A549 (cell line): ENCODE data around the gene GATA6. TPM values are rescaled to one million over a fixed set of nuclear protein-coding genes. Genes with fewer than 3 reads are reported as not detected.

Experiments
- ATAC-seq, 2 experiments: fragments of 200-7000 bp in 1 of 2; fragments of >200 bp in 1 of 2; cut with Nextera tagmentation in 1 of 2; cut with Tn5 transposase in 1 of 2; 3 replicates each; pipeline versions ENCODE4 v1.8.0 to v1.9.1; 2018 to 2020; ENCODE audit warnings: mild to moderate bottlenecking in 1 of 2, moderate library complexity in 1 of 2
- CTCF ChIA-PET: fragments of 300-600 bp; sonication (Branson Sonifier 250); formaldehyde crosslinking; extraction: SDS; loops from one replicate; lab custom pipeline; 2021; ENCODE audit warnings: antibody characterized with exemption, inconsistent platforms; lab: Yijun Ruan, JAX
- POLR2A ChIA-PET: fragments of 350-600 bp; formaldehyde crosslinking; extraction: SDS; loops from one replicate; lab custom pipeline; 2021; ENCODE audit warnings: antibody characterized with exemption, inconsistent platforms; lab: Yijun Ruan, JAX
- DNase-seq, 2 experiments: peaks; one replicate each; pipeline versions ENCODE4 v3.0.0 to v3.0.0-alpha.2; 2011 to 2016; ENCODE audit warnings: low read depth in 1 of 2, low spot score in 1 of 2
- FAIRE-seq: peaks from 2 replicates; lab custom pipeline; 2011; peaks lifted over from hg19 to GRCh38; lab: Jason Lieb, UNC
- H3K27ac ChIP-seq, 2 experiments: fragments of >200 bp; sonication (Bioruptor Twin); formaldehyde crosslinking; 3 replicates each; pipeline ENCODE4 v1.5.1; 2016 to 2017
- H3K4me1 ChIP-seq: fragments of >200 bp; sonication (Bioruptor Twin); formaldehyde crosslinking; 3 replicates; pipeline ENCODE4 v1.6.1; 2016
- H3K4me2 ChIP-seq: fragments of >200 bp; sonication (Bioruptor Twin); formaldehyde crosslinking; 3 replicates; pipeline ENCODE4 v1.6.1; 2016
- H3K4me3 ChIP-seq: fragments of >200 bp; sonication (Bioruptor Twin); formaldehyde crosslinking; 3 replicates; pipeline ENCODE4 v1.5.1; 2016
- H3K9me3 ChIP-seq: fragments of >200 bp; sonication (Bioruptor Twin); formaldehyde crosslinking; 3 replicates; pipeline ENCODE4 v1.6.1; 2016
- EHF ChIP-seq: fragments of 250-450 bp; sonication (Bioruptor Pico); IDR thresholded peaks from 2 replicates; pipeline ENCODE4 v1.5.0; 2020; ENCODE audit warnings: mild to moderate bottlenecking
- EP300 ChIP-seq, 2 experiments: fragments of >200 bp; sonication (Bioruptor Twin); formaldehyde crosslinking; IDR thresholded peaks; 2 replicates in 1 of 2; 3 replicates in 1 of 2; pipeline ENCODE4 v1.6.1; 2016 to 2017
- HDAC2 ChIP-seq: fragments of 200-600 bp; sonication (generic); IDR thresholded peaks from 2 replicates; pipeline ENCODE4 v1.6.1; 2016
- HEYL ChIP-seq: fragments of 250-450 bp; sonication (Bioruptor Pico); IDR thresholded peaks from 2 replicates; pipeline ENCODE4 v1.8.0; 2021; ENCODE audit warnings: mild to moderate bottlenecking, moderate library complexity
- HOXA7 ChIP-seq: fragments of 250-450 bp; sonication (Bioruptor Pico); IDR thresholded peaks from 2 replicates; pipeline ENCODE4 v1.5.0; 2020; ENCODE audit warnings: mild to moderate bottlenecking, moderate library complexity
- HOXB13 ChIP-seq: fragments of 250-450 bp; sonication (Bioruptor Pico); IDR thresholded peaks from 2 replicates; pipeline ENCODE4 v1.5.0; 2020; ENCODE audit warnings: low read depth, mild to moderate bottlenecking, moderate library complexity
- KDM1A ChIP-seq: fragments of 200-600 bp; sonication (generic); IDR thresholded peaks from 2 replicates; pipeline ENCODE4 v1.6.1; 2016; ENCODE audit warnings: low read depth, mild to moderate bottlenecking
- KDM5A ChIP-seq: fragments of 200-600 bp; sonication (generic); IDR thresholded peaks from 2 replicates; pipeline ENCODE4 v1.6.1; 2016; ENCODE audit warnings: antibody characterized with exemption, mild to moderate bottlenecking
- NFE2L2 ChIP-seq: fragments of 150-350 bp; conservative IDR thresholded peaks from 2 replicates; pipeline ENCODE4 v1.6.1; 2014; ENCODE audit warnings: low read length
- PHF8 ChIP-seq: fragments of 200-600 bp; sonication (generic); IDR thresholded peaks from 2 replicates; pipeline ENCODE4 v1.6.1; 2016; ENCODE audit warnings: low read depth, mild to moderate bottlenecking, antibody characterized with exemption, moderate library complexity, borderline replicate concordance
- RCOR1 ChIP-seq: fragments of 150-350 bp; IDR thresholded peaks from 2 replicates; pipeline ENCODE4 v1.6.1; 2014; ENCODE audit warnings: antibody characterized with exemption, low read length, low read depth
- SMC3 ChIP-seq: fragments of >200 bp; sonication (Bioruptor Twin); formaldehyde crosslinking; IDR thresholded peaks from 3 replicates; pipeline ENCODE4 v1.6.1; 2018; ENCODE audit warnings: inconsistent platforms
- TFCP2L1 ChIP-seq: fragments of 250-450 bp; sonication (Bioruptor Pico); IDR thresholded peaks from 2 replicates; pipeline ENCODE4 v1.5.0; 2021; ENCODE audit warnings: mild to moderate bottlenecking
- ZFP36 ChIP-seq: fragments of 450-650 bp; IDR thresholded peaks from 2 replicates; pipeline ENCODE4 v1.6.1; 2014; ENCODE audit warnings: borderline replicate concordance; ENCODE audit not compliant: partially characterized antibody
- ZSCAN20 ChIP-seq: fragments of 250-450 bp; sonication (Bioruptor Pico); IDR thresholded peaks from 2 replicates; pipeline ENCODE4 v1.8.0; 2022; ENCODE audit warnings: mild to moderate bottlenecking, moderate library complexity
- WGBS: methylation state at CpG from one replicate; pipeline ENCODE4 v1.1.6; 2017; ENCODE audit errors: missing lambda C conversion rate; 5-methylcytosine and 5-hydroxymethylcytosine counted together
- polyA plus RNA-seq, 4 experiments: library from polyadenylated mRNA; depleted of rRNA in 3 of 4; stranded (reverse); fragments of >200 nt; fragmentation: RNase III in 1 of 4; extraction: RNeasy Plus Mini Kit Qiagen cat#74134 plus additional on column Dnase treatment in 1 of 4; gene quantifications; 2 replicates in 3 of 4; 3 replicates in 1 of 4; pipeline ENCODE4 v1.2.3, GENCODE V29; 2011 to 2017
- TF ChIP-seq, protein P1 (sequence below): fragments of 250-450 bp; sonication (Bioruptor Pico); IDR thresholded peaks from 2 replicates; pipeline ENCODE4 v1.5.0; 2021; ENCODE audit warnings: mild to moderate bottlenecking, moderate library complexity, borderline replicate concordance
- TF ChIP-seq, protein P2 (sequence below): fragments of 450-650 bp; IDR thresholded peaks from 2 replicates; pipeline ENCODE4 v1.6.1; 2014; ENCODE audit warnings: antibody characterized with exemption
- TF ChIP-seq, protein P3 (sequence below): fragments of >200 bp; sonication (Bioruptor Twin); formaldehyde crosslinking; IDR thresholded peaks from 3 replicates; pipeline ENCODE4 v1.6.1; 2016
- TF ChIP-seq, protein P4 (sequence below): IDR thresholded peaks from 2 replicates; pipeline ENCODE4 v1.6.1; 2012; ENCODE audit warnings: low read depth, borderline replicate concordance

Gene GATA6
- polyA plus RNA-seq, 2 of the 4 experiments (the other 2 are of a cell fraction) = 1.2 to 1.3 TPM

DNA sequence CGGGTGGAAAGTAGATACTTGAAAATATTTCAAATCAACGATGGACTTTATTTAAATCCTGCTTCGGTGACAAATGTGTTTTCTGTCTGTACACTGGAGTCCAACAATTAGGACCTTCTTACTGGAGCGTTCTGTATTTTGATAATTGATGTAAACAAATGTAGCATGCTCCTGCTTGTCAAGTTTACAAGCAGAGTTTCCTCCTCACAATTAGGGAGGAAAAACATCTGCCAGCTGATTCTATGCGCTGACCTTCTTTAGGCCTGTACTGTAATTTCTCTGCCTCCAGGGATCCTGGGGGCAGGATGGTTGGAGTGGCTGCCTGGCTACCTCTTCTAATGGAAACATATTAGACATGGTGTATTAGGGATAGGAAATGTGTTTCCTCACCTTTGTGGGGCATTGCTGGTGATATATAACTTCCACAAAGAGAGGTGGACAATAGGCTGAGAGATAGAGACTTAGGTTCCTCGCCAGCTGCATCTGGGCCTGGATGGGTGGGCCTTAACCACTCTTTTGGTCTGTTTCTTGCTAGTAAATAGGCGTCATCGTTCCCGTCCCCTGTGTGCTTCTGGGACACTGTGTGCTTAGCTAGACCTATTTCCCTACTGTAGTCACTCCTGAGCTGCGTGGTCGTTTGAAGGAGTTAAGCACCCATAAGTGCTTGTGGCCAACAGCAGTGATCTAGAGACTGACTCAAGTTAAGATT is 19.3 kb downstream of the GATA6 start:
- WGBS = 94% methylated on average over 11 of the region's 11 CpGs
- ATAC-seq (no peak), FAIRE-seq (no peak), DNase-seq (no peak)
- POLR2A ChIA-PET = interaction anchor here (0.5 kb wide), 1 partner anchor 8 kb away, joined by 3 read pairs; no protein-coding TSS in a partner anchor
- no peaks in the 10 kb centered on the region for H3K9me3 ChIP-seq
- no peaks in the 10 kb centered on the region for H3K4me1 ChIP-seq
- H3K4me3 ChIP-seq = no peak overlapping the region
- CTCF ChIA-PET = no interaction called here
- no peak overlapping the region for H3K27ac ChIP-seq
- no peak overlapping the region for H3K4me2 ChIP-seq
- TF ChIP-seq HOXB13 (CRISPR knock-in tag) (no peak), ZFP36 (no peak), EP300 (IDR thresholded peaks at IDR 0.05) (no peak), EHF (CRISPR knock-in tag) (no peak), KDM5A (no peak), TFCP2L1 (no peak), HOXA7 (CRISPR knock-in tag) (no peak), SMC3 (no peak), NFE2L2 (no peak), PHF8 (no peak), HEYL (no peak), RCOR1 (no peak), ZSCAN20 (CRISPR knock-in tag) (no peak), KDM1A (no peak)
- TF ChIP-seq, protein P1, sequence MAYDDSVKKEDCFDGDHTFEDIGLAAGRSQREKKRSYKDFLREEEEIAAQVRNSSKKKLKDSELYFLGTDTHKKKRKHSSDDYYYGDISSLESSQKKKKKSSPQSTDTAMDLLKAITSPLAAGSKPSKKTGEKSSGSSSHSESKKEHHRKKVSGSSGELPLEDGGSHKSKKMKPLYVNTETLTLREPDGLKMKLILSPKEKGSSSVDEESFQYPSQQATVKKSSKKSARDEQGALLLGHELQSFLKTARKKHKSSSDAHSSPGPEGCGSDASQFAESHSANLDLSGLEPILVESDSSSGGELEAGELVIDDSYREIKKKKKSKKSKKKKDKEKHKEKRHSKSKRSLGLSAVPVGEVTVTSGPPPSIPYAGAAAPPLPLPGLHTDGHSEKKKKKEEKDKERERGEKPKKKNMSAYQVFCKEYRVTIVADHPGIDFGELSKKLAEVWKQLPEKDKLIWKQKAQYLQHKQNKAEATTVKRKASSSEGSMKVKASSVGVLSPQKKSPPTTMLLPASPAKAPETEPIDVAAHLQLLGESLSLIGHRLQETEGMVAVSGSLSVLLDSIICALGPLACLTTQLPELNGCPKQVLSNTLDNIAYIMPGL (CRISPR knock-in tag) = no peak
- TF ChIP-seq, protein P2, sequence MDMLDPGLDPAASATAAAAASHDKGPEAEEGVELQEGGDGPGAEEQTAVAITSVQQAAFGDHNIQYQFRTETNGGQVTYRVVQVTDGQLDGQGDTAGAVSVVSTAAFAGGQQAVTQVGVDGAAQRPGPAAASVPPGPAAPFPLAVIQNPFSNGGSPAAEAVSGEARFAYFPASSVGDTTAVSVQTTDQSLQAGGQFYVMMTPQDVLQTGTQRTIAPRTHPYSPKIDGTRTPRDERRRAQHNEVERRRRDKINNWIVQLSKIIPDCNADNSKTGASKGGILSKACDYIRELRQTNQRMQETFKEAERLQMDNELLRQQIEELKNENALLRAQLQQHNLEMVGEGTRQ = no peak
- TF ChIP-seq, protein P3, sequence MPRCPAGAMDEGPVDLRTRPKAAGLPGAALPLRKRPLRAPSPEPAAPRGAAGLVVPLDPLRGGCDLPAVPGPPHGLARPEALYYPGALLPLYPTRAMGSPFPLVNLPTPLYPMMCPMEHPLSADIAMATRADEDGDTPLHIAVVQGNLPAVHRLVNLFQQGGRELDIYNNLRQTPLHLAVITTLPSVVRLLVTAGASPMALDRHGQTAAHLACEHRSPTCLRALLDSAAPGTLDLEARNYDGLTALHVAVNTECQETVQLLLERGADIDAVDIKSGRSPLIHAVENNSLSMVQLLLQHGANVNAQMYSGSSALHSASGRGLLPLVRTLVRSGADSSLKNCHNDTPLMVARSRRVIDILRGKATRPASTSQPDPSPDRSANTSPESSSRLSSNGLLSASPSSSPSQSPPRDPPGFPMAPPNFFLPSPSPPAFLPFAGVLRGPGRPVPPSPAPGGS = no peak
- TF ChIP-seq, protein P4, sequence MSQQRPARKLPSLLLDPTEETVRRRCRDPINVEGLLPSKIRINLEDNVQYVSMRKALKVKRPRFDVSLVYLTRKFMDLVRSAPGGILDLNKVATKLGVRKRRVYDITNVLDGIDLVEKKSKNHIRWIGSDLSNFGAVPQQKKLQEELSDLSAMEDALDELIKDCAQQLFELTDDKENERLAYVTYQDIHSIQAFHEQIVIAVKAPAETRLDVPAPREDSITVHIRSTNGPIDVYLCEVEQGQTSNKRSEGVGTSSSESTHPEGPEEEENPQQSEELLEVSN = no peak
- TF ChIP-seq, all 56 proteins: peak for 0

DNA sequence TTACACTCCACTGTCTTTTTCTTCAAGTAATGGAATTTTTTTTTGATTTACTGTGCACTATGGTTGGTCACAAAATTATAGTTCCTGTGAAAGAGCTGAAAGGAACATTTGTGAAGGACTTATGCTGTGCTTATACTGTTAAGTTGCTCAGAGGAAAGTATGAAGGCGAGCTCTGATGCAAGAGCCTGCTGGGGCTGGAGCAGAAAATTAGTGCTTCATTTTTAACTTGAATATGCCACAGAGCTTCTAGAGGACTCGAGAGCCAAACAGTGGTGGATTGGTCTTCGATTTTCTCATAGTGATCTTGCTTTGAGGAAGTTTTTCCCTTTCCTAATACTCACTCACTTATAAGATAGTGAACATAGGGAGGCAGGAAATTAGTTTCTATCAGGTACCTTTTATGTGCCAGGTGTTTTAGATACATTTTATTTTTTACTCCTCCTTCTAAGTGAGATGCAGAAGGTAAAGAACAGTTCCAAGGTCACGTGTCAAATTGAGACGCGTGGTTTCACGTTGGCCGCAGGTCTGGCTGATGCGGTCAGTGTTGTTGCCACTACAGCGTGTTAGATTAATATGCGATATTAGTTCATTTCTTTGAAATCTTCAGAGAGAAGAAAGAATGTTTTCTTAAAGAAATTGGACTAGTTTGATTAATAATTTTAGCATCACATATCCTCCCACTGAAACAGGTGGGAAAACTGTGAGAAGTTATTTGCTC is 20.2 kb downstream of the GATA6 start:
- H3K4me1 ChIP-seq = no peaks in the 10 kb centered on the region
- no peak for FAIRE-seq
- TF ChIP-seq NFE2L2 (no peak), HOXA7 (CRISPR knock-in tag) (no peak), HDAC2 (no peak)

More for the DNA sequence above, 20.2 kb downstream of the GATA6 start:
- ATAC-seq (no peak), DNase-seq (no peak)
- Histone ChIP-seq H3K9me3 (no peaks in the 10 kb centered on the region), H3K4me3 (no peak overlapping the region), H3K4me2 (no peak overlapping the region), H3K27ac (no peak overlapping the region)
- POLR2A ChIA-PET = no interaction called here
- WGBS = 89% methylated on average over 11 of the region's 11 CpGs
- CTCF ChIA-PET = no interaction called here
